GM18951 (cell line): ENCODE results near the gene ZRANB1.

Experiments used
- POLR2A ChIP-seq: IDR thresholded peaks from 4 replicates; pipeline ENCODE4 v1.6.1; 2011; ENCODE audit warnings: mild to moderate bottlenecking; ENCODE audit not compliant: insufficient read length, insufficient read depth; ENCODE audit errors: extremely low read depth
- in situ Hi-C: fragments of 300-500 bp; cut with MboI; formaldehyde crosslinking; loops from one replicate; pipeline ENCODE4 v1.12.0; 2022; ENCODE audit warnings: low sequenced_read_pairs, mixed read lengths, inconsistent platforms; ENCODE audit not compliant: unreplicated experiment

The ZRANB1 gene

DNA sequence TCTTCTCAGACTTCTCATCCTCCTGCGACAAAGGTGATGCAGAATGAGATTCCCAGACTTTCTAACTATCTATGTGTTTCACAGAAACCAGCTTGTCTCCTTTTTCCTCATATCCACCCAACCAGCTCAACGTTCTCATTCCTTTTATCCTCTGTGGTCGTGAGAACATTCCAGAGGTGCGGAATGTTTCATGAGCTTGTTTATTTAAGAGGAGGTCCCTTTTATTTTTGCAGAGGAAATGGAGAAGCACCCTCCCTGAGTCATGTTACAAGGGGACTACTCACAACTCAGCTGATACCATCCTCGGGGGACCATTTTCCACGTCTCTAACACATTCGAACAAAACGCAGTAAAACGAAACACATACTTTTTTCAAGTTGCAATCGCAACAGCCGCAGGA is 93.2 kb downstream of the ZRANB1 start:
- TF ChIP-seq POLR2A, result no peak
- in situ Hi-C loops, result no loop called here

DNA sequence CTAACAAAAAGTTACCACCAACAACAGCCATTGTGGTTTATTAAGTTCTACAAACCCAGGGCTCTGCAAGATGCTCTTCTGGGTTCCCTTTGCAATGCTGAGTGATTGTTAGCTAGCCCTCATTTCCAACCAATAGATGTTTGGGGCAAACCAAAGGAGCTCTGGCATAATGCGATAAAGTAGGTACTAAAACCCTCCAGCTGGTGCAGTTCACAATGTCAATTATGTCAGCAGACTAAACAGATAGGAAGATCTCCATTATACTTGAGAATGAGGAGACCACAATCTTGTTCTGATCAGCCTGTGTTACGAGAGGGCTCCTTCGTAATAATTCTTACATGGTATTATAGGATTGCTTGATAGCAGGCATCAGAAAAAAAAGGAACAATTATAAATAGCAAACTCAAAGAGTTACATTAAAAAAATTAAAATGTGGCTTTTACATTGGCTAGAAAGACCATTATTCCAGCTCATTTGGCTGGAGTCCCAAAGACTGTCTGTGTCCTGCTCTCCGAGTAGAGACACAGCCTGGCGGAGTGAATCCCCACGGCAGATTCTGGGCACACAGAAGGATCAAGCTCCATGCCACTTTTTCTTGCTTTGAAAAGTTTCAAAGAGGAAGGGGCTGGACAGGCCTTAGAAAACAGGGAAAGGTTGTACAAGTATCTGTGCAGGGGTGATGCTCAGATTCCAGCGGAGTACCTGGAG is 93.8 kb downstream of the ZRANB1 start:
- in situ Hi-C loops, result no loop called here
- no peak for TF ChIP-seq POLR2A

DNA sequence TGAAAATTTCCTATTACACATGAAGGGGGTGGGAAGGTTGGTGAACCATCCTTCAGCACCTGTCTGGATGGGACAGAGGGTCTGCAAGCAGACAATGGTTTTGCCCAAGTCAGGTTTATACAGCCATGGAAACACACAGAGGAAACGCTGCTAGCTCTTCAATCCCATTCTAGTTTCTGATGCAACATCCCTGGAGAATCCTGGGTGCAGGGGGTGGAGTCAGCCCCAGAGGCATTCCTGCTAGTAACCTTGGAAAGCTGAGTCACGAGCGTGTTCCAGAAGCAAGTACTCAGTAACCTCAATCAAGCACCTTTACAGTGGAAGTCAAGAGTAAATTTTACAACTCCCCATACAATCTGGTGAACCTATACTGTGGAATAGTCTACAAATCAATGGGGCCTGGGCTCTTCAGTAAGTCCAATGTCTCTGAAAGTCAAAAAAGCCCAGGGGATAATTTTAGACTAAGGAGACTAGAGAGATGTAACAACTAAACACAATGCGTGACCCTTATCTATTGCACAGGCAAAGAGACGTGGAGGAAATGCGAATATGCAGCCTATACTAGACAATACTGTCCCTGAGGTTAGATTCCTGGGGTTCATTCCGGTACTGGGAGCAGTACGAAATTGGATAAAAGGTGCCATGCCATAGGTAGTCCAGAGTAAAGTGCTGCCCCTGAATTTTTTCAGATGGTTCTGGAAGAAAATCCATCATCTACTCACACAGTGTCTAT is 95.4 kb downstream of the ZRANB1 start:
- in situ Hi-C loops, result no loop called here

More for the DNA sequence above, 95.4 kb downstream of the ZRANB1 start:
- TF ChIP-seq POLR2A, result no peak
